ENCODE results near the gene ZBTB7C. TPM values are rescaled to one million over a fixed set of nuclear protein-coding genes. Genes with fewer than 3 reads are reported as not detected.

Gene ZBTB7C
- total RNA-seq, 1 donor from 2014 or later = 15.0 TPM

DNA sequence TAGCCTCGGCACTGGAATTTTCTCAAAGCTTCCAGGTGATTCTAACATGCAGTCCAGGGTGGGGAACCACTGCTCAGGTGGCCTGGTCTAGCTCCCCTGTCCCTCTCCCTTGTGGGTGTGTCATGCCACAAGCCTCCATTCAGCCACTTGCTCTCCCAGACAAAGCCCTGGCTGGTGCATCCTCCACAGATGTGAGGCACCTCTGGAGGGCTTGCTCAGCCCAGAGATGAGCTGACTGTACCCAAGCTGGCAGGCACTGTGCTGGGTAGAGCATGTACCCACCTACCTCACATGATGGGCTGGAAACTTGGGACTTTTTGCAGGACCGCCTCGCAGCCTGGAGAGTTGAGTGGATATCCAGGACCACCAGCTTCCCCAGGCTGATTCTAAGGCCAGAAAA, 88.1 kb downstream of the ZBTB7C start:
- no peak overlapping the region for H3K27ac ChIP-seq
- H3K9me3 ChIP-seq = no peaks in the 10 kb centered on the region
- no peak for ATAC-seq
- intact Hi-C loops (cut with DNase I) = no loop called here
- H3K27me3 ChIP-seq (ENCODE audit: low read depth) = no peaks in the 10 kb centered on the region
- TF ChIP-seq CTCF (IDR thresholded peaks at IDR 0.05) = no peak
- no peaks in the 10 kb centered on the region for H3K36me3 ChIP-seq
- no peak for DNase-seq
- H3K4me3 ChIP-seq = no peak overlapping the region
- peaks cover 5% of the 10 kb centered on the region for H3K4me1 ChIP-seq

DNA sequence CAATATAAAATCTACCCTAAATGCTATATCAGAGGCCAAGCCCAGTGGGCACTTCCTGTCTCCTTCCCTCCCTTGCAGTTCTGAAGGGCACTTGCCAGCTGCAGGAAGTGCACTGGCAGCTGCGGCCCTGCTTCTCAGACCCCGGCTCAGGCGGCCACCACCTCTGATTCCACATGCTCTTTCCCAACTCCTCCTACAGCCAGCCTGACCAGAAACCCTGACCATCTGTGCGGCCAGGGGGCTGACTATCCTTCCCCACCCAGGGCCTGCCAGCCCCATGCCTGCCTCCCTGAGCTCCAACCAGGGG, 88.6 kb downstream of the ZBTB7C start:
- no peak for TF ChIP-seq CTCF (IDR thresholded peaks at IDR 0.05)
- no peaks in the 10 kb centered on the region for H3K36me3 ChIP-seq
- no peak overlapping the region for H3K27ac ChIP-seq
- no peaks in the 10 kb centered on the region for H3K9me3 ChIP-seq
- intact Hi-C loops (cut with DNase I) = no loop called here
- no peak overlapping the region for H3K4me3 ChIP-seq
- ATAC-seq (no peak), DNase-seq (no peak)
- H3K27me3 ChIP-seq (ENCODE audit: low read depth) = no peaks in the 10 kb centered on the region
- H3K4me1 ChIP-seq = peaks cover 5% of the 10 kb centered on the region

- DNase-seq (no peak), ATAC-seq (no peak)
- TF ChIP-seq CTCF (IDR thresholded peaks at IDR 0.05) = no peak
- H3K9me3 ChIP-seq = no peaks in the 10 kb centered on the region
- peaks cover 5% of the 10 kb centered on the region for H3K4me1 ChIP-seq
- H3K27me3 ChIP-seq (ENCODE audit: low read depth) = no peaks in the 10 kb centered on the region
- no peak overlapping the region for H3K27ac ChIP-seq
- H3K4me3 ChIP-seq = no peak overlapping the region
- H3K36me3 ChIP-seq = no peaks in the 10 kb centered on the region
- intact Hi-C loops (cut with DNase I) = no loop called here
Observed at GRCh38 chr18:48319801-48320638, 89.2 kb downstream of the ZBTB7C start.

- no peak for DNase-seq
- TF ChIP-seq CTCF (IDR thresholded peaks at IDR 0.05) = no peak
- no peaks in the 10 kb centered on the region for H3K9me3 ChIP-seq
- no peaks in the 10 kb centered on the region for H3K36me3 ChIP-seq
- H3K4me1 ChIP-seq = peaks cover 5% of the 10 kb centered on the region
- H3K4me3 ChIP-seq = no peak overlapping the region
- H3K27me3 ChIP-seq (ENCODE audit: low read depth) = no peaks in the 10 kb centered on the region
- H3K27ac ChIP-seq = no peak overlapping the region
- ATAC-seq = no peak
- intact Hi-C loops (cut with DNase I) = no loop called here
Observed at GRCh38 chr18:48318436-48318835, 90.7 kb downstream of the ZBTB7C start.

DNA sequence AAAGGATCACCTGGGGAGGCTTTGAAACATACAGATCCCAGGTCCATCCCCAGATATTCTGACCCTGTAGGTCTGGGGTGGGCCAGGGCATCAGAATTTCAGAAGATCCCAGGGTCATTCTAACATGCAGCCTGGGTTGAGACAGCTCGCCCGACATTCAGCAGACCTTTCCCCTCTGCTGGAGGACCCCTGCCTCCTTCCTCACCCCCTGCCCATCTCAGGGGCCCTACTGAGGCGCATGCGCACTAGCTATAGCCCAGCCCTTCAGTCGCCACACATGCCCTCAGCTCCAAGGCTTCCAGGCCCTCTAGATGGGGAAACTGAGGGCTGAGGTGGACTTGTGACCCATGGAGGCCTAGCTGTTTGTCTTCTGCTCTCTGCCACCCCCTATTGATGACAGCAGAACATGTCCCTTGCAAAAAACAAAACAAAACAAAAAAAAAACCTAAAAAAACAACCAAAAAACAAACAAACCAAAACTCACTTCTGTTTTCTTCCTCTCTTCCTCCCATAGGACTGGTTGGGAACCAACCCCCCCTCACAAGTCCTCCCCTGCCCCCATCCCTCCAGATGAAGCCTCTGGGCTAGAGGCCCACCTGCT, 91.3 kb downstream of the ZBTB7C start:
- TF ChIP-seq CTCF (IDR thresholded peaks at IDR 0.05) = no peak

More for the DNA sequence above, 91.3 kb downstream of the ZBTB7C start:
- no peak overlapping the region for H3K27ac ChIP-seq
- H3K36me3 ChIP-seq = no peaks in the 10 kb centered on the region
- no peaks in the 10 kb centered on the region for H3K27me3 ChIP-seq (ENCODE audit: low read depth)
- peaks cover 5% of the 10 kb centered on the region for H3K4me1 ChIP-seq
- H3K9me3 ChIP-seq = no peaks in the 10 kb centered on the region
- ATAC-seq = no peak
- no peak for DNase-seq
- intact Hi-C loops (cut with DNase I) = no loop called here
- no peak overlapping the region for H3K4me3 ChIP-seq

All from lower lobe of right lung (tissue), 2 donors.